ENCODE measurements around the gene ZC2HC1C.
"Not testable (repeated sequence)": the region's sequence is repeated elsewhere in the genome, so short reads cannot be mapped to it uniquely, and the experiment has no call there.

The ZC2HC1C gene

GRCh38 chr14:75059642-75060041 is 9.8 kb upstream of the ZC2HC1C start:
- no peak for FAIRE-seq

DNA sequence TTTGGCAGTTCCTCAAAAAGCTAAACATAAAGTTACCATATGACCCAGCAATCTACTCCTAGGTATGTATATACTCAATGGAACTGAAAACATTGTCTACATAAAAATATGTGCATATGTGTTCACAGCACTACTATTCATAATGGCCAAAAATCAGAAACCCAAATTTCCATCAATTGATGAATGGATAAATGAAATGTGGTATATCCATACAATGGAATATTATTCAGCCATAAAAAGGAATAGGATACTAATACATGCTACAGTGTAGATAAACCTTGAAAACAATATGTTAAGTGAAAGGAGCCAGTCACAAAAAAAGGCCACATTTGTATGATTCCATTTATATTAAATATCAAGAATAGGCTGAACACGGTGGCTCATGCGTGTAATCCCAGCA is 9.0 kb upstream of the ZC2HC1C start:
- FAIRE-seq, result no peak

DNA sequence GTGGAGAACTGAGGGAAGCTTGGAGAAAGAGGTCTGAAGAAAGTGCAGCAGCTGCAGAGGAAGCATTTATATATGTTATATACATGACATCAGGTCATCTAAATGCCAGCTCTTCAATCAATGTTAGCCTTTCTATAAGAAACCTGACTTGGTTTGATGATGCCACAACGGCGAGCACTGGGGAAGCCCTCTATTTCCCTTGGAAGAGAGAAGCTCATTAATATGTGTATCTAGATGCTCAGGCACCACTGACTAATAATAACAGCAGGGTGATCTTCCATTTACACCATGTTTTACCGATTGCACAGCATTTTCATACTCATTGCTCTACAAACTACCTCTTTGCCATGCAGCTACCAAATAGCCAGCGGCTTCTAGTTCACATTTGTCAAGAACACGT is 6.4 kb upstream of the ZC2HC1C start:
- no peak for FAIRE-seq

DNA sequence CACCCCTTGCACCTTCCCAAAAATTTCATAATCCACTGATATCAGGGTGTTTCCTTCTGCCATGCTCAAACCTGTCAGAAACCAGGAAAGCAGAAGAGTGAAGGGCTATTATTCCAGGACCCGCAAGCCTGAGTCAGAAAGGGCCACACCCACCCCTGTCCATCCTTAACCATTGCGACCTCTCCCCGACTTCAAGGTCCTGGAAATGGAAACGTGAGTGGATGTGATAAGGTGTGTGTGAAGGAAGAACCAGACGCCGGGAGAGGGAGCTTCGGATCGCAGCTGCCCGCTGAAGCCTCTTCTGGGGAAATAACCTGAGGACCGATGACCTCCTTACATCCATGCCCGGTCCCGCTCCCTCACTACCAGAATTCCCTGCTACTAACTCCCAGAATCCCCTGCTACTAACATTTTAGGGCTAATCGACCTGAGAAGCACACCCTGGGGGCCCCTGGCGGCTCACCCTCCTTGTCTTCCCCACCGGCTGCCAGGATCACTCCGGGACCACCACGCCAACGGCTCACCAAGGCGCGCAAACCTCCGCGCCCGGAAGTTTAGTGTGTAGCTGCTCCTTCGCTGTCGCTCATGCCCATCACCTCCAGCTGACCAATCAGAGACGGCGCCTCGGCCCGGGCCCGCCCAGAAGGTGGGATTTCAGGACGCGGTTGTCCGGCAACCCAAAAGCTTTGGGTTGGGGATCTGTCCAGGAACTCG is 5.8 kb upstream of the ZC2HC1C start, which contains the start of gene ACYP1:
ACYP1 (minus strand) TSS at position 534 of the 714 bp plus-strand sequence; CDS start at position 63, 471 bp downstream.
- FAIRE-seq, result peak; percentile 87

DNA sequence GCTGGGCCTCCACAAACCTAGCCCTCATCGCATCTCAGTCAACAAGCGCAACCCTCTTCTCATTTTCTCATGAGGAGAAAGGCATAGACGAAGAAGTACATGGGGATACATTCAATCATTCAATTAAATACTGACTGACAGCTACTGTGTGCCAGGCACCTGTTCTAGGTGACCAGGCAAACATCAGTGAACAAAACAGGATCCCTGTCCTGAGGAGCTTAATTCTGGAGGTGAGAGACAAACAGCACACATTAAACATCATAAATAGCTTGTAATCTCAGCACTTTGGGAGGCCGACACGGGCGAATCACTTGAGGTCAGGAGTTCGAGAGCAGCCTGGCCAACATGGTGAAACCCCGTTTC is 5.3 kb upstream of the ZC2HC1C start:
- FAIRE-seq, result no peak

DNA sequence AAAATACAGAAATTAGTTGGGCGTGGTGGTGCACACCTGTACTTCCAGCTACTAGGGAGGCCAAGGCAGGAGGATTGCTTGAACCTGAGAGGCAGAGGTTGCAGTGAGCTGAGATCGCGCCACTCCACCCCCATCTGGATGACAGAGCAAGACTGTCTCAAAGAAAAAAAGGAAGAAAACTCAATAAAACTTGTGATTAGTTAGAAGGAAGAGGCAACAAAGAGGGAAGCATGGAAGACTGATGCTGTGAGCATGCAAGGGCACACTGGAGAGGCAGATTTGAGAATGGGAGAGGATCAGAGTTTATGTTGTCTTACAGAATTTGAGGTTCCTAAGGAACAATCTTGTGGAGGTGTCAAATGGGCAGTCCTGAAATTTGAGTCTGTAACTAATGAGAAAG is 2.8 kb upstream of the ZC2HC1C start:
- FAIRE-seq, result no peak

GRCh38 chr14:75067212-75067611 is 2.2 kb upstream of the ZC2HC1C start:
- no peak for FAIRE-seq

DNA sequence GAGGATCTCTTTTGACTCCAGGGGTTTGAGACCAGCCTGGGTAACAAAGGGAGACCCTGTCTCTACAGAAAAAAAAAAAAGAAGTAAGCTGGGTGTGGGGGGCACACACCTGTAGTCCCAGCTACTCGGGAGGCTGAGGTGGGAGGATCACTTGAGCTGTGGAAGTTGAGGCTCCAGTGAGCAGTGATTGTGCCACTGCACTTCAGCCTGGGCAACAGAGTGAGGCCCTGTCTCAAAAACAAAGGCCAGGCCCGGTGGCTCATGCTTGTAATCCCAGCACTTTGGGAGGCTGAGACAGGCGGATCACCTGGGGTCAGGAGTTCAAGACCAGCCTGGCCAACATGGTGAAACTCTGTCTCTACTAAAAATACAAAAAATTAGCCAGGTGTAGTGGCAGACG is 1.7 kb upstream of the ZC2HC1C start:
- FAIRE-seq, result not testable (repeated sequence)

GRCh38 chr14:75068294-75069120 is 934 bp upstream of the ZC2HC1C start:
- FAIRE-seq, result no peak

GRCh38 chr14:75069811-75070145 is 337 bp downstream of the ZC2HC1C start:
- FAIRE-seq, result no peak

- no peak for FAIRE-seq
These were observed 942 bp downstream of the ZC2HC1C start for GRCh38 chr14:75070383-75070782.

GRCh38 chr14:75077794-75078193 is 8.4 kb downstream of the ZC2HC1C start:
- FAIRE-seq, result no peak

GRCh38 chr14:75079521-75079920 is 10.1 kb downstream of the ZC2HC1C start:
- FAIRE-seq, result no peak

DNA sequence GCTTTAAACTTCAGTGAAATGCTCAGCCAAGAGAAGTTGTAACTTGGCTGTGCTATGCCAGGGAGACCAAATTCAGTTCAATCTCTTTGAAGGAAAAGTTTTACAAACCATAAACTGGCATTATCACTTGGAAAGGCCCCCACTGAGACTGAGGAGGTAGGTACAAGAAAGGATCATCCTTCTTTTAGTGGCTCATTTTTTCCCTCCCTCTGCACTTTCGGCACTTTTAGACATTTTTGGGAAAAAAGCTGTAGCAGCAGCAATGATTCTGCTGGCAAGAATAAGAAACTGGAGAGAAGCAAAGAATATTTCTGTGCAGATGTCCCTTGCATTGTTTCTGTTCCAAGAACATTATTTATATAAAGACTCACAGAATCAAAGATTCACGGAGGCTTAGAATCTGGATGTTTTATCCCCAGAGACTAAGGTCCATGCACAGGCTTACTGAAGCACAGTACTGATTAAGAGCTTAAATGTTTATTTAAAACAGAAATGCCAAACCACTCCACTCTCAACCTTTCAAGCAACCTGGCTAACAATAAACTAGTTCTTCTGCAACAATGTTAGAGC is 12.3 kb downstream of the ZC2HC1C start:
- FAIRE-seq, result no peak

DNA sequence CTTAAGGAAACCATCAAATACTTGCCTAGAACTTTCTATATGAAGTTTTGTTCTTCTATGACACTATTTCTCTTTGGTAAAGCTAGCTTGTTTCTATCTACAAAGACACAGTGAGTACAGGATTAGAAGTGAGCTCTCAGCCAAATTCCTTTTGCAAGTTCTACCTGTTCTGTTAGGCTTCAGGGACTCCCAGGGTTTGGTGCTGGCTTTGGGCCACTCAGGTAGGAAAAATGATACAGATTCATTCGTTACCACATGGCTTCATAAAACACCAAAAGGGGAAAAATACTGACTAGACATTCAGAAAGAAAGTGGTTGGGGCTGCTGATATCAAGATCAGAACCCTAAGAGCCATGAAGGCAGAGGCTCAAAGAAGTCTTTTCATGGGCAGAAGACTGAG is 13.8 kb downstream of the ZC2HC1C start:
- no peak for FAIRE-seq

- FAIRE-seq, result no peak
These were observed 15.1 kb downstream of the ZC2HC1C start for GRCh38 chr14:75084513-75084912.

GRCh38 chr14:75088153-75088552 is 18.7 kb downstream of the ZC2HC1C start:
- no peak for FAIRE-seq

GRCh38 chr14:75088566-75089373 is 19.3 kb downstream of the ZC2HC1C start:
- FAIRE-seq, result peak; percentile 92

DNA sequence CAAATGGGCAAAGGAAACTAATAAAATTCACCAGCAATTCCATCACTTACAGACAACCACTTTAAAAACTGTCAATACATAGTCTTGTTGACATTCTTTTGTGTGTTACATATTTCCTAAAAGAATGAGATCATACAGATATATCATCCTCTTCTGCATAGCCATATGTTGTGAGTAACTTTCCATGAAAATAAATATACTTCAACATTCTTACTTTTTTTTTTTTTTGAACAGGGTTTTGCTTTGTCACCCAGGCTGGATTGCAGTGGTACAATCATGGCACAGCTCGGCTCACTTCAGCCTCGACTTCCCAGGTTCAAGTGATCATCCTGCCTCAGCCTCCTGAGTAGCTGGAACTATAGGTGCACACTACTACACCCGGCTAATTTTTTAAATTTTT is 20.9 kb downstream of the ZC2HC1C start:
- FAIRE-seq, result no peak

DNA sequence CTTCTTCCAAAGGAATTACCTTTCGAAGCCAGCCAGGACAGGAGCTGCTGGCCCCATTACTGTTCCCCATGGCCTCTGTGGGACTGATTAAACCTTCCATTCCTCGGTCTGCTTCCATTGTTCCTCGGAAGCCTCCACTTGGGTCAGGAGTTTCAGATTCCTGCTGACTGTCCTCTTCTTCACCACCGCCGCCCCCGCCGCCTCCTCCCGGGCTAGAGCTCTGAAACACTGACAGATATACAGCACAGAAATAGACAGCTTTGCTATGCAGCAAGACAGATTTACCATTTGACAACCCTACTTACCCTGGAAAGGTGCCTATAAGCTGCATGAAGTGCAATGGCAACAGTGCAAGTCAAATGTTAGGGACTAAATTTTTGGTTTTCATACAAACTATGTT is 21.8 kb downstream of the ZC2HC1C start:
- no peak for FAIRE-seq

- no peak for FAIRE-seq
These were observed 23.3 kb downstream of the ZC2HC1C start for GRCh38 chr14:75092698-75093097.

GRCh38 chr14:75094896-75095295 is 25.5 kb downstream of the ZC2HC1C start:
- no peak for FAIRE-seq

- no peak for FAIRE-seq
These were observed 26.2 kb downstream of the ZC2HC1C start for GRCh38 chr14:75095690-75096089.
